Cardiac fibroblast (primary cell): ENCODE results near the gene RAB10.
A peak's percentile ranks its signal among the peaks of the same experiment; 100 is the strongest.

Experiments
- DNase-seq, 2 donors: peaks; one replicate each; pipeline versions ENCODE4 v3.0.0 to v3.0.0-alpha.2; 2010; ENCODE audit warnings: low read depth in 2 of 2
- H3K4me3 ChIP-seq, 2 donors: replicated peaks in 1 of 2; 1 replicate in 1 of 2; 2 replicates in 1 of 2; pipeline ENCODE4 v1.5.1; 2011; ENCODE audit warnings: low read depth in 2 of 2, low read length in 2 of 2, mild to moderate bottlenecking in 2 of 2, moderate library complexity in 1 of 2
- TF ChIP-seq, protein P1 (sequence below): IDR thresholded peaks from one replicate; pipeline ENCODE4 v1.5.1; 2011; ENCODE audit warnings: low read depth, mild to moderate bottlenecking, low read length, inconsistent platforms

Gene RAB10

GRCh38 chr2:26033818-26034636 is at the start of gene RAB10:
Gene RAB10, plus strand, starts transcription at chr2:26034084. Its CDS starts 525 bp downstream, at chr2:26034609.
- TF ChIP-seq, protein P1, sequence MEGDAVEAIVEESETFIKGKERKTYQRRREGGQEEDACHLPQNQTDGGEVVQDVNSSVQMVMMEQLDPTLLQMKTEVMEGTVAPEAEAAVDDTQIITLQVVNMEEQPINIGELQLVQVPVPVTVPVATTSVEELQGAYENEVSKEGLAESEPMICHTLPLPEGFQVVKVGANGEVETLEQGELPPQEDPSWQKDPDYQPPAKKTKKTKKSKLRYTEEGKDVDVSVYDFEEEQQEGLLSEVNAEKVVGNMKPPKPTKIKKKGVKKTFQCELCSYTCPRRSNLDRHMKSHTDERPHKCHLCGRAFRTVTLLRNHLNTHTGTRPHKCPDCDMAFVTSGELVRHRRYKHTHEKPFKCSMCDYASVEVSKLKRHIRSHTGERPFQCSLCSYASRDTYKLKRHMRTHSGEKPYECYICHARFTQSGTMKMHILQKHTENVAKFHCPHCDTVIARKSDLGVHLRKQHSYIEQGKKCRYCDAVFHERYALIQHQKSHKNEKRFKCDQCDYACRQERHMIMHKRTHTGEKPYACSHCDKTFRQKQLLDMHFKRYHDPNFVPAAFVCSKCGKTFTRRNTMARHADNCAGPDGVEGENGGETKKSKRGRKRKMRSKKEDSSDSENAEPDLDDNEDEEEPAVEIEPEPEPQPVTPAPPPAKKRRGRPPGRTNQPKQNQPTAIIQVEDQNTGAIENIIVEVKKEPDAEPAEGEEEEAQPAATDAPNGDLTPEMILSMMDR = no peak
- peak; percentile 99 for DNase-seq
- peak within 1 kb of the TSS; percentile 93 to 99 for H3K4me3 ChIP-seq

- TF ChIP-seq, protein P1 = no peak
- no peak overlapping the region for H3K4me3 ChIP-seq
- DNase-seq = no peak
Measured at GRCh38 chr2:25988134-25988533, 45.8 kb upstream of the RAB10 start.

DNA sequence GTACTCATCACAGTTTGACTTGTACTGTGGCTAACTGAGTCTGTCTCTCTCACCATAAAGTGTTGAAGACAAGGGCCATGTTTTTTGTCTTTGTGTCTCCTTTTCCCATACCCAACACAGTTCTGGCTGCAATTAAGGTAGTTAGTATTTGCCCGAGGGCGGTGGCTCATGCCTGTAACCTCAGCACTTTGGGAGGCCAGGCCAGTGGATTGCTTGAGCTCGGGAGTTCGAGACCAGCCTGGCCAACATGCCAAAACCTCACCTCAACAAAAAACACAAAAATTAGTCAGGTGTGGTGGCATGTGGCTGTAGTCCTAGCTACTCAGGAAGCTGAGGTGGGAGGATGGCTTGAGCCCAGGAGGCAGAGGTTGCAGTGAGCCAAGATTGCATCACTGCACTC is 44.7 kb upstream of the RAB10 start:
- TF ChIP-seq, protein P1 = no peak
- DNase-seq = no peak
- no peak overlapping the region for H3K4me3 ChIP-seq

DNA sequence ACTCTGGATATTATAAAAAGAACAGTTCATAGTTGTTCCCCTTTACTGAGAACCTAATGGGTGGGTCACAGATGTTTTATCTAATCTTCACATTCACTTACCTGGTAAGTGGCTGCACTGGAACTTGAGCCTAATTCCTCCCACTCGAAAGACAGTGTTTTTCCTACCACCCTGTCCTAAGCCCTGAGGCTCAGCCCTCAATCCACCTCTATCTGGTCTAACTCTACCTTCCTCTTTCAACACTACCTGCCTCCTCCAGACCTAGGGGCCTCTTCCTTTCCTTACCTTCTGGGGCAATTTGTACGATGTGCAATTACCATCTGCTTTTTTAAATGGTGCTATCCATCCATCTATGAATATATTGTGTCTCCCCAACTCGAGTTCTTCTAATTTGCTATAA is 41.9 kb upstream of the RAB10 start:
- H3K4me3 ChIP-seq = no peak overlapping the region
- TF ChIP-seq, protein P1 = no peak
- no peak for DNase-seq

DNA sequence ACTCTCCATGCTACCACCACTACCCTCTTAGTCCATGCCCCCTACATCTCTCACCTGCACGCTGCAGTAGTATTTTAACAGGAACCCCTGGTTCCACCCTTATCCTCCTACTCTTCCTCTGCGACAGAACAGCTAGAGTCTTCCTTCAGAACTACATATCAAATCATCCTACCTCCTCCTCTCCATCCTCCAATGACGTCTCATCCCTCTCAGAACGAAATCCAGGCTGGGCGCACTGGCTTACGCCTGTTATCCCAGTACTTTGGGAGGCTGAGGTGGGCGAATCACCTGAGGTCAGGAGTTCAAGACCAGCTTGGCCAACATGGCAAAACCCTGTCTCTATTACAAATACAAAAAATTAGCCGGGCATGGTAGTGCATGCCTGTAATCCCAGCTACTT is 41.3 kb upstream of the RAB10 start:
- no peak for DNase-seq
- TF ChIP-seq, protein P1 = no peak
- H3K4me3 ChIP-seq = no peak overlapping the region

GRCh38 chr2:25993049-25993448 is 40.8 kb upstream of the RAB10 start:
- no peak for DNase-seq
- TF ChIP-seq, protein P1 = no peak

GRCh38 chr2:25994509-25994908 is 39.4 kb upstream of the RAB10 start:
- DNase-seq = no peak
- TF ChIP-seq, protein P1 = no peak
- H3K4me3 ChIP-seq = no peak overlapping the region

More at GRCh38 chr2:25993049-25993448, 40.8 kb upstream of the RAB10 start:
- no peak overlapping the region for H3K4me3 ChIP-seq
